ENCODE results near the gene SAXO1. TPM values are rescaled to one million over a fixed set of nuclear protein-coding genes. Genes with fewer than 3 reads are reported as not detected.
"Not testable (repeated sequence)": the region's sequence is repeated elsewhere in the genome, so short reads cannot be mapped to it uniquely, and the experiment has no call there.

SAXO1 gene
- polyA plus RNA-seq, 3 donors, result not detected

DNA sequence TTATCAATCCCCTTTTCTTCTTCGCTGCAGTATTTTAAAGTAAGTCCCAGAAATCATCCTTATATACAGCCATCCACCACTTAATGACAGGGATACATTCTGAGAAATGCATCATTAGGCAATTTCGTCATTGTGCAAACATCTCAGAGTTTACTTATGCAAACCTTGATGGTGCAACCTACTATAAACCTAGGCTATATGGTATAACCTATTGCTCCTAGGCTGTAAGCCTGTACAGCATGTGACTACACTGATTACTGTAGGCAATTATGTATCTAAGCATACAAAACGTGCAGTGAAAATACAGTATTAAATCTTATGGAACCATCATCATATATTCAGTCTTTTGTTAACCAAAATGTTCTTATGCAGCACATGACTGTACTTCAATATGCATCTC, 36.8 kb downstream of the SAXO1 start:
- Histone ChIP-seq H3K9me3 (replicated peaks in 1 of 2; ENCODE audit: control insufficient read depth in 1 of 2, insufficient read depth in 1 of 2, low read length in 2 of 2) (peaks cover 0 to 7% of the 10 kb centered on the region in 2 donors), H3K27me3 (ENCODE audit: control insufficient read depth in 2 of 2, insufficient read depth in 2 of 2, low read length in 2 of 2) (peaks cover 2 to 3% of the 10 kb centered on the region in 2 donors), H3K4me3 (replicated peaks in 1 of 3; ENCODE audit: low read depth in 2 of 3, low read length in 3 of 3) (no peak overlapping the region), H3K9ac (ENCODE audit: insufficient read depth, low read length, poor library complexity, severe bottlenecking) (no peak overlapping the region), H3K79me2 (ENCODE audit: insufficient read depth, low read length) (no peaks in the 10 kb centered on the region), H2AFZ (ENCODE audit: insufficient read depth, low read depth, low read length, poor library complexity, severe bottlenecking) (no peak overlapping the region), H3K4me1 (ENCODE audit: control insufficient read depth in 1 of 2, insufficient read depth in 2 of 2, low read length in 2 of 2) (no peaks in the 10 kb centered on the region), H3K27ac (ENCODE audit: low read depth in 1 of 2, low read length in 2 of 2) (no peak overlapping the region), H3K36me3 (replicated peaks in 1 of 2; ENCODE audit: control insufficient read depth in 1 of 2, insufficient read depth in 2 of 2, low read length in 2 of 2) (no peaks in the 10 kb centered on the region), H4K20me1 (ENCODE audit: insufficient read depth, low read length) (no peaks in the 10 kb centered on the region), H3K4me2 (replicated peaks; ENCODE audit: extremely low read depth, low read length, poor library complexity, severe bottlenecking) (no peak overlapping the region)
- intact Hi-C loops (cut with micrococcal nuclease), result no loop called here
- TF ChIP-seq, protein P1, sequence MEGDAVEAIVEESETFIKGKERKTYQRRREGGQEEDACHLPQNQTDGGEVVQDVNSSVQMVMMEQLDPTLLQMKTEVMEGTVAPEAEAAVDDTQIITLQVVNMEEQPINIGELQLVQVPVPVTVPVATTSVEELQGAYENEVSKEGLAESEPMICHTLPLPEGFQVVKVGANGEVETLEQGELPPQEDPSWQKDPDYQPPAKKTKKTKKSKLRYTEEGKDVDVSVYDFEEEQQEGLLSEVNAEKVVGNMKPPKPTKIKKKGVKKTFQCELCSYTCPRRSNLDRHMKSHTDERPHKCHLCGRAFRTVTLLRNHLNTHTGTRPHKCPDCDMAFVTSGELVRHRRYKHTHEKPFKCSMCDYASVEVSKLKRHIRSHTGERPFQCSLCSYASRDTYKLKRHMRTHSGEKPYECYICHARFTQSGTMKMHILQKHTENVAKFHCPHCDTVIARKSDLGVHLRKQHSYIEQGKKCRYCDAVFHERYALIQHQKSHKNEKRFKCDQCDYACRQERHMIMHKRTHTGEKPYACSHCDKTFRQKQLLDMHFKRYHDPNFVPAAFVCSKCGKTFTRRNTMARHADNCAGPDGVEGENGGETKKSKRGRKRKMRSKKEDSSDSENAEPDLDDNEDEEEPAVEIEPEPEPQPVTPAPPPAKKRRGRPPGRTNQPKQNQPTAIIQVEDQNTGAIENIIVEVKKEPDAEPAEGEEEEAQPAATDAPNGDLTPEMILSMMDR (IDR thresholded peaks at IDR 0.05), result no peak
- 86% methylated on average over 1 of the region's 3 CpGs for WGBS (ENCODE audit: insufficient coverage)
- no peak for DNase-seq
- Mint-ChIP-seq H3K36me3 (no peaks in the 10 kb centered on the region), H3K9me3 (peaks cover 0 to 21% (median 5%) of the 10 kb centered on the region in 7 donors), H3K27ac (no peak overlapping the region), H3K27me3 (ENCODE audit: low read depth in 3 of 3) (peaks cover 0 to 2% (median 0%) of the 10 kb centered on the region in 3 donors), H3K4me3 (no peak overlapping the region), H3K4me1 (no peaks in the 10 kb centered on the region)

DNA sequence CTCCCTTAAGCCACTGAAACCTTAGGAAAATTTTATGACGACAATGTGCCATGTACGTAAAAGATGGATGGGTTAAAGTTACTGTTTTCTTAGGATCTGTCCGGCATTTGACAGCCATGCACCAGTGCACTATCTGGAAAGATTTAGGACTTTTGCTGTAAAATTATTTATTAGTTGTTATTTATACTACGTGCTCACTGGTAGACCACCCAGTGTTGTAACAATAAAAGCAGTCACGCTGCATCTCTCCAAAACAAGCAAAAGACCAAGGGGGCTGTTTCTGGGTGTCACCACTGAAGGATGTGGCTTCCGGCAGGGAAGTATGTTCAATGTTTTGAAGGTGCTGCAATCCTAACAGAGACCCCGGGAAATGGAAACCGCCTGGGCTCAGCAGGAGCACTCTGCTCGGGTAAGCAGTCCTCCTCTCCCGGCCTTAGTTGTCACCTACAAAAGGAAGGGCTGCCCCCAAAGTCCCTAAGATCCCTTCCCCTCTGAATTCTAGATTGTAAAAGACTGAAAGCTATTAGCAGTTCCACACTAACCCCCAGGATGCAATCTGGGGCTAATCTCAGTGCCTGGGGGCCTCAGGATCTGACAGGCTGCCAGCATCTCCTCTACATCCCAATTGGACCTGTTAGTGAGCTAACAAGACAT, 38.6 kb downstream of the SAXO1 start:
- WGBS (ENCODE audit: insufficient coverage), result 88% methylated on average over 3 of the region's 10 CpGs
- H3K9me3 Mint-ChIP-seq, result peaks cover 0 to 8% (median 3%) of the 10 kb centered on the region in 7 donors

DNA sequence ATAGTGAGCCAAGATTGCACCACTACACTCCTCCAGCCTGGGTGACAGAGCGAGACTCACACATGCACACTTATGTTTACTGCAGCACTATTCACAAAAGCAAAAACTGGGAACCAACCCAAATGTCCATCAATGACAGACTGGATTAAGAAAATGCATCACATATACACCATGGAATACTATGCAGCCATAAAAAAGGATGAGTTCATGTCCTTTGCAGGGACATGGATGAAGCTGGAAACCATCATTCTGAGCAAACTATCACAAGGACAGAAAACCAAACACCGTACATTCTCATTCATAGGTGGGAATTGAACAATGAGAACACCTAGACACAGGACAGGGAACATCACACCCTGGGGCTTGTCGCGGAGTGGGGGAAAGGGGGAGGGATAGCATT, 41.8 kb downstream of the SAXO1 start:
- not testable (repeated sequence) for H3K36me3 ChIP-seq (replicated peaks in 1 of 2; ENCODE audit: control insufficient read depth in 1 of 2, insufficient read depth in 2 of 2, low read length in 2 of 2); H3K4me3 Mint-ChIP-seq; H3K27me3 Mint-ChIP-seq (ENCODE audit: low read depth in 3 of 3)

More for the DNA sequence above, 38.6 kb downstream of the SAXO1 start:
- Mint-ChIP-seq H3K36me3 (no peaks in the 10 kb centered on the region), H3K27me3 (ENCODE audit: low read depth in 3 of 3) (peaks cover 0 to 2% (median 1%) of the 10 kb centered on the region in 3 donors), H3K27ac (no peak overlapping the region), H3K4me1 (no peaks in the 10 kb centered on the region), H3K4me3 (no peak overlapping the region)
- Histone ChIP-seq H3K9me3 (replicated peaks in 1 of 2; ENCODE audit: control insufficient read depth in 1 of 2, insufficient read depth in 1 of 2, low read length in 2 of 2) (no peaks in the 10 kb centered on the region), H3K36me3 (replicated peaks in 1 of 2; ENCODE audit: control insufficient read depth in 1 of 2, insufficient read depth in 2 of 2, low read length in 2 of 2) (no peaks in the 10 kb centered on the region), H3K27me3 (ENCODE audit: control insufficient read depth in 2 of 2, insufficient read depth in 2 of 2, low read length in 2 of 2) (peaks cover 2 to 3% of the 10 kb centered on the region in 2 donors), H3K9ac (ENCODE audit: insufficient read depth, low read length, poor library complexity, severe bottlenecking) (no peak overlapping the region), H3K4me2 (replicated peaks; ENCODE audit: extremely low read depth, low read length, poor library complexity, severe bottlenecking) (no peak overlapping the region), H3K4me3 (replicated peaks in 1 of 3; ENCODE audit: low read depth in 2 of 3, low read length in 3 of 3) (no peak overlapping the region), H3K27ac (ENCODE audit: low read depth in 1 of 2, low read length in 2 of 2) (no peak overlapping the region), H3K4me1 (ENCODE audit: control insufficient read depth in 1 of 2, insufficient read depth in 2 of 2, low read length in 2 of 2) (no peaks in the 10 kb centered on the region), H2AFZ (ENCODE audit: insufficient read depth, low read depth, low read length, poor library complexity, severe bottlenecking) (no peak overlapping the region), H3K79me2 (ENCODE audit: insufficient read depth, low read length) (no peaks in the 10 kb centered on the region), H4K20me1 (ENCODE audit: insufficient read depth, low read length) (no peaks in the 10 kb centered on the region)
- TF ChIP-seq, protein P1 (IDR thresholded peaks at IDR 0.05), result no peak
- no peak for DNase-seq
- intact Hi-C loops (cut with micrococcal nuclease), result no loop called here

More for the DNA sequence above, 41.8 kb downstream of the SAXO1 start:
- H3K27ac Mint-ChIP-seq; H4K20me1 ChIP-seq (ENCODE audit: insufficient read depth, low read length); H3K79me2 ChIP-seq (ENCODE audit: insufficient read depth, low read length); DNase-seq; H3K27ac ChIP-seq (ENCODE audit: low read depth in 1 of 2, low read length in 2 of 2); H3K4me1 Mint-ChIP-seq; intact Hi-C loops (cut with micrococcal nuclease); H3K27me3 ChIP-seq (ENCODE audit: control insufficient read depth in 2 of 2, insufficient read depth in 2 of 2, low read length in 2 of 2); H3K9me3 Mint-ChIP-seq; H2AFZ ChIP-seq (ENCODE audit: insufficient read depth, low read depth, low read length, poor library complexity, severe bottlenecking); H3K36me3 Mint-ChIP-seq; H3K4me3 ChIP-seq (replicated peaks in 1 of 3; ENCODE audit: low read depth in 2 of 3, low read length in 3 of 3); H3K4me2 ChIP-seq (replicated peaks; ENCODE audit: extremely low read depth, low read length, poor library complexity, severe bottlenecking); H3K4me1 ChIP-seq (ENCODE audit: control insufficient read depth in 1 of 2, insufficient read depth in 2 of 2, low read length in 2 of 2); H3K9me3 ChIP-seq (replicated peaks in 1 of 2; ENCODE audit: control insufficient read depth in 1 of 2, insufficient read depth in 1 of 2, low read length in 2 of 2); H3K9ac ChIP-seq (ENCODE audit: insufficient read depth, low read length, poor library complexity, severe bottlenecking): not testable (repeated sequence)
- WGBS (ENCODE audit: insufficient coverage), result 88% methylated on average over 1 of the region's 4 CpGs
